DMS 273 (cell line): ENCODE measurements around the gene RSPH1.
"Not testable (repeated sequence)": the region's sequence is repeated elsewhere in the genome, so short reads cannot be mapped to it uniquely, and the experiment has no call there.

Source experiments
- DNase-seq: peaks from one replicate; lab custom pipeline; 2025; ENCODE audit not compliant: unreplicated experiment; lab: John Stamatoyannopoulos, UW

RSPH1 gene

GRCh38 chr21:42489991-42490390 lies 6.0 kb downstream of the RSPH1 start:
- DNase-seq: no peak

- no peak for DNase-seq
Observed at GRCh38 chr21:42489006-42489563, 6.9 kb downstream of the RSPH1 start.

GRCh38 chr21:42486531-42486930 lies 9.5 kb downstream of the RSPH1 start:
- DNase-seq: no peak

- DNase-seq: no peak
Observed at GRCh38 chr21:42486072-42486471, 10.0 kb downstream of the RSPH1 start.

- no peak for DNase-seq
Observed at GRCh38 chr21:42484966-42485365, 11.1 kb downstream of the RSPH1 start.

GRCh38 chr21:42481169-42481568 lies 14.9 kb downstream of the RSPH1 start:
- no peak for DNase-seq

- no peak for DNase-seq
Observed at GRCh38 chr21:42480736-42481135, 15.3 kb downstream of the RSPH1 start.

- no peak for DNase-seq
Observed at GRCh38 chr21:42479582-42479981, 16.4 kb downstream of the RSPH1 start.

- no peak for DNase-seq
Observed at GRCh38 chr21:42478504-42478903, 17.5 kb downstream of the RSPH1 start.

GRCh38 chr21:42476388-42477331 lies 19.4 kb downstream of the RSPH1 start:
- DNase-seq: no peak

GRCh38 chr21:42475526-42476387 lies 20.3 kb downstream of the RSPH1 start:
- no peak for DNase-seq

- no peak for DNase-seq
Observed at GRCh38 chr21:42475036-42475435, 21.0 kb downstream of the RSPH1 start.

GRCh38 chr21:42474043-42474831 lies 21.8 kb downstream of the RSPH1 start:
- DNase-seq: peak; percentile 39

- DNase-seq: no peak
Observed at GRCh38 chr21:42473498-42474042, 22.5 kb downstream of the RSPH1 start.

GRCh38 chr21:42472521-42472920 lies 23.5 kb downstream of the RSPH1 start:
- DNase-seq: no peak

- no peak for DNase-seq
Observed at GRCh38 chr21:42471716-42472330, 24.2 kb downstream of the RSPH1 start.

- no peak for DNase-seq
Observed at GRCh38 chr21:42471206-42471605, 24.8 kb downstream of the RSPH1 start.

- not testable (repeated sequence) for DNase-seq
Observed at GRCh38 chr21:42469726-42470125, 26.3 kb downstream of the RSPH1 start.

- no peak for DNase-seq
Observed at GRCh38 chr21:42469272-42469671, 26.8 kb downstream of the RSPH1 start.
